Natural killer cell treated with Interleukin-12 subunit alpha and Interleukin-12 subunit beta and Interleukin-15 and Interleukin-18, amount 100 ng/mL, for 72 hours (primary cell): ENCODE measurements around the gene NOL3. TPM values are rescaled to one million over a fixed set of nuclear protein-coding genes. Genes with fewer than 3 reads are reported as not detected.

Experiments used
- ATAC-seq, 2 donors: fragments of 150-1000 bp; cut with Tn5 transposase in 1 of 2; sonication (Bioruptor Pico), chemical (Tn5 transposase) in 1 of 2; 2 replicates each; pipeline ENCODE4 v1.10.0; 2021
- DNase-seq: peaks from one replicate; pipeline ENCODE4 v3.0.0; 2022; ENCODE audit warnings: low spot score
- H3K27ac Mint-ChIP-seq, 2 donors: 1 replicate in 1 of 2; 2 replicates in 1 of 2; pipeline ENCODE4 v1.8.0; 2022; ENCODE audit warnings: mixed read lengths in 2 of 2, mild to moderate bottlenecking in 1 of 2, moderate library complexity in 1 of 2
- H3K27me3 Mint-ChIP-seq, 2 donors: 1 replicate in 1 of 2; 2 replicates in 1 of 2; pipeline ENCODE4 v1.8.0; 2022; ENCODE audit warnings: mixed read lengths in 2 of 2
- H3K36me3 Mint-ChIP-seq: one replicate; pipeline ENCODE4 v1.8.0; 2022; ENCODE audit warnings: mixed read lengths
- H3K4me1 Mint-ChIP-seq, 2 donors: 1 replicate in 1 of 2; 2 replicates in 1 of 2; pipeline ENCODE4 v1.8.0; 2022; ENCODE audit warnings: low read depth in 2 of 2, mixed read lengths in 2 of 2, mild to moderate bottlenecking in 1 of 2
- H3K4me3 Mint-ChIP-seq: one replicate; pipeline ENCODE4 v1.8.0; 2022; ENCODE audit warnings: mixed read lengths
- H3K9me3 Mint-ChIP-seq: 2 replicates; pipeline ENCODE4 v1.8.0; 2022; ENCODE audit warnings: mixed read lengths
- total RNA-seq, 2 donors: library from RNA; stranded (reverse); gene quantifications; one replicate each; pipeline ENCODE4 v1.2.3, GENCODE V29; 2022

The NOL3 gene
- total RNA-seq, 2 donors from 2014 or later: 10.5 to 20.1 TPM

- H3K4me1 Mint-ChIP-seq: peaks cover 27 to 40% of the 10 kb centered on the region in 2 donors
These were observed 11.4 kb upstream of the NOL3 start for GRCh38 chr16:67158637-67159600.

GRCh38 chr16:67161595-67162058 lies 8.7 kb upstream of the NOL3 start:
- no peaks in the 10 kb centered on the region for H3K9me3 Mint-ChIP-seq
- no peak overlapping the region for H3K27ac Mint-ChIP-seq
- peaks cover 27 to 45% of the 10 kb centered on the region in 2 donors for H3K4me1 Mint-ChIP-seq
- no peak for DNase-seq
- H3K36me3 Mint-ChIP-seq: no peaks in the 10 kb centered on the region
- H3K4me3 Mint-ChIP-seq: no peak overlapping the region
- H3K27me3 Mint-ChIP-seq: peaks cover 5 to 9% of the 10 kb centered on the region in 2 donors
- no peak for ATAC-seq

More at GRCh38 chr16:67158637-67159600, 11.4 kb upstream of the NOL3 start:
- peak; percentile 65 to 79 for ATAC-seq
- peaks cover 0 to 4% of the 10 kb centered on the region in 2 donors for H3K27me3 Mint-ChIP-seq
- H3K36me3 Mint-ChIP-seq: no peaks in the 10 kb centered on the region
- H3K4me3 Mint-ChIP-seq: peak overlapping the region; percentile 92
- peak; percentile 93 for DNase-seq
- H3K9me3 Mint-ChIP-seq: no peaks in the 10 kb centered on the region
- H3K27ac Mint-ChIP-seq: peak overlapping the region; percentile 98 to 99

GRCh38 chr16:67162506-67163163 lies 7.7 kb upstream of the NOL3 start:
- H3K9me3 Mint-ChIP-seq: no peaks in the 10 kb centered on the region
- H3K4me1 Mint-ChIP-seq: peaks cover 18 to 36% of the 10 kb centered on the region in 2 donors
- ATAC-seq: no peak
- DNase-seq: no peak
- no peak overlapping the region for H3K27ac Mint-ChIP-seq
- H3K27me3 Mint-ChIP-seq: peaks cover 9 to 12% of the 10 kb centered on the region in 2 donors
- no peak overlapping the region for H3K4me3 Mint-ChIP-seq
- no peaks in the 10 kb centered on the region for H3K36me3 Mint-ChIP-seq

DNA sequence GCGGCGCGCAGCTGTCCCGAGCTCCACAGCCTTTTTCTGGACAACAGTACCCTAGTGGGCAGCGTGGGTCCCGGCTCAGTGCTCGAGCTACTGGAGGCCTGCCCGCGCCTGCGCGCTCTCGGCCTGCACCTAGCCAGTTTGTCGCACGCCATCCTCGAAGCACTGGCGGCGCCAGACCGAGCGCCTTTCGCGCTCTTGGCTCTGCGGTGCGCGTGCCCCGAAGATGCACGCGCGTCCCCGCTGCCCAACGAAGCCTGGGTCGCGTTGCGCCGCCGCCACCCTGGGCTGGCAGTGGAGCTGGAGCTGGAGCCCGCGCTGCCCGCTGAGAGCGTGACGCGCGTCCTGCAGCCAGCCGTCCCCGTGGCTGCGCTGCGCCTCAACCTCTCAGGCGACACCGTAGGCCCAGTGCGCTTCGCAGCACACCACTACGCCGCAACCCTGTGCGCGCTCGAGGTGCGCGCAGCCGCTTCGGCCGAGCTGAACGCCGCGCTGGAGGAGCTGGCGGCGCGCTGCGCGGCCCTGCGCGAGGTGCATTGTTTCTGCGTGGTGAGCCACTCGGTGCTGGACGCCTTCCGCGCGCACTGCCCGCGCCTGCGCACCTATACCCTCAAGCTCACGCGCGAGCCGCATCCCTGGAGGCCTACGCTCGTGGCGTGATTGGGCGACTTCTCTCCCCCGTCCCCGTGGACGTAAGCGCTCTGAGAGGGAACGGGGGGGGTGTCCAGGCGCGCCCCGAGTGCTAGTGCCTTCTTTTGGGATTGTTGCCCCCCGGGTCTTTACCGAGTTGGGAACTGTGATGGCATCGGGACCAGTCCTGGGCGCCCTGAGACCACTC lies 7.0 kb upstream of the NOL3 start:
- Mint-ChIP-seq H3K4me3 (peak overlapping the region; percentile 44), H3K27me3 (peaks cover 14 to 15% of the 10 kb centered on the region in 2 donors), H3K9me3 (no peaks in the 10 kb centered on the region), H3K27ac (no peak overlapping the region), H3K4me1 (peaks cover 11 to 29% of the 10 kb centered on the region in 2 donors), H3K36me3 (no peaks in the 10 kb centered on the region)
- ATAC-seq (no peak), DNase-seq (no peak)

DNA sequence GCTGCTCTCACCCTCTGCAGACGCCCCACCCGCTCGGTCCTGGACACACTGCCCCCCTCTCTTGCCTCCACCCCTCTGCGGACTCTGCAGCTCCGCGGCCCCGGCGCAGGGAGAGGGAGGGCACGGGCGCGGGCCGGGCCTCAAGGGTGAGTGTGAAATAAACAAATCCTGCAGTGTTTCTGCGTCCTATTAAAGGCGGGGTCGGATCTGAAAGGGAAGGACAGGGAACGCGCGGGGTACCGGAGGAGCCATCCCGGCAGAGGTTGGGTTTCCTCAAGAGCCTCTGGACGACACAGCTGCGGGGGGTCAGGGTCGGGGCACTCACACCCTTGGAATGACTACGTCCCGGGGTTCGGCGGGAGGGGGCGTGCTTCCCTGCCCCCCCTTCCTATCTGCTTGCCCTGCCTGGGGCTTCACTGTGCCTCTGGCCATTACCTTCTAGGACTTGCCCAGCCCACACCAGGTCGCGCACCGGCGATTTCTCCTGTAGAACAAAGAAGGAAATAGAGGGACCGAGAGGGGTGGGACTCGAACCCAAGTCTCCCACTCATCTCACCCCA lies 6.3 kb upstream of the NOL3 start:
- DNase-seq (no peak), ATAC-seq (no peak)
- Mint-ChIP-seq H3K9me3 (no peaks in the 10 kb centered on the region), H3K4me3 (peak overlapping the region; percentile 44), H3K36me3 (no peaks in the 10 kb centered on the region), H3K4me1 (peaks cover 5 to 23% of the 10 kb centered on the region in 2 donors), H3K27me3 (peaks cover 16 to 18% of the 10 kb centered on the region in 2 donors), H3K27ac (no peak overlapping the region)

- DNase-seq: no peak
- Mint-ChIP-seq H3K36me3 (no peaks in the 10 kb centered on the region), H3K4me3 (peak within 1 kb of the TSS; percentile 44), H3K4me1 (peaks cover 5 to 24% of the 10 kb centered on the region in 2 donors), H3K27ac (no peak within 1 kb of the TSS), H3K27me3 (peaks cover 16 to 18% of the 10 kb centered on the region in 2 donors), H3K9me3 (no peaks in the 10 kb centered on the region)
- no peak for ATAC-seq
These were observed 5.7 kb upstream of the NOL3 start, which contains the start of gene HSF4 for GRCh38 chr16:67164599-67165061. HSF4 (plus strand) TSS chr16:67164745; CDS start chr16:67164812, 67 bp downstream.

DNA sequence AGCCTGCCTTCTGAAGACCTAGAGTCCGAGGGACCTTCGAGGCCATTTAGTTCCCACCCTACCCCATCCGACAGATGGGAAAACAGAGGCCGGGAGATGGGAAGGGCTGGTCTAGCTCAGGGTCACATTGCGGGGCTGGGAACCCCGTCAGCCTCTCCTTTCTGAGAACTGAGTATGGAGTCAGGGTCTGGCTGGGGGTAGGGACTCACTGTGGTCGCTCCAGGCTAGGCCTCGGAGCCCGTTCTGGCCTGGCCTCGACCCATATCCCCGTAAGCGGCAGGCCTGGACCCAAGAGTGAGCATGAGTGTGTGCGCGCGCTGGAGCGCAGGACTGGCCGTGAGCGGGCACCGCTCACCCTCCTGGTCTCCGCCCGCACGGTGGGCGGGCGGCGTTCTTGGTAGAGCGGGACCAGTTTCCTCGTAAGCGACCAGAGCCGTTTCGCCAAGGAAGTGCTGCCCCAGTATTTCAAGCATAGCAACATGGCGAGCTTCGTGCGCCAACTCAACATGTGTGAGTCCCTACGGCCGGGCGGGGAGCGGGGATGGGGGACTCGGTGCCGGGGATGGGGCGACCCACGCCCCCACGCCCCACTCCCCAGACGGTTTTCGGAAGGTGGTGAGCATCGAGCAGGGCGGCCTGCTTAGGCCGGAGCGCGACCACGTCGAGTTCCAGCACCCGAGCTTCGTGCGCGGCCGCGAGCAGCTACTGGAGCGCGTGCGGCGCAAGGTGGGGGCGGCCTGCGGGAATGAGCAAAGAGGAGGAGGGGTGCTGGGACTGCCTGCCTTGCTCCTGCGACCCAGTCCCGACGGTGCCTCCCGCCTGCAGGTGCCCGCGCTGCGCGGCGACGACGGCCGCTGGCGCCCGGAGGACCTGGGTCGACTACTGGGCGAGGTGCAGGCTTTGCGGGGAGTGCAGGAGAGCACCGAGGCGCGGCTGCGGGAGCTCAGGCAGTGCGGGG lies 4.9 kb upstream of the NOL3 start:
- Mint-ChIP-seq H3K36me3 (no peaks in the 10 kb centered on the region), H3K9me3 (no peaks in the 10 kb centered on the region), H3K4me1 (peaks cover 11 to 30% of the 10 kb centered on the region in 2 donors), H3K27ac (no peak overlapping the region), H3K4me3 (peak overlapping the region; percentile 32), H3K27me3 (peaks cover 19 to 24% of the 10 kb centered on the region in 2 donors)
- ATAC-seq (no peak), DNase-seq (no peak)

DNA sequence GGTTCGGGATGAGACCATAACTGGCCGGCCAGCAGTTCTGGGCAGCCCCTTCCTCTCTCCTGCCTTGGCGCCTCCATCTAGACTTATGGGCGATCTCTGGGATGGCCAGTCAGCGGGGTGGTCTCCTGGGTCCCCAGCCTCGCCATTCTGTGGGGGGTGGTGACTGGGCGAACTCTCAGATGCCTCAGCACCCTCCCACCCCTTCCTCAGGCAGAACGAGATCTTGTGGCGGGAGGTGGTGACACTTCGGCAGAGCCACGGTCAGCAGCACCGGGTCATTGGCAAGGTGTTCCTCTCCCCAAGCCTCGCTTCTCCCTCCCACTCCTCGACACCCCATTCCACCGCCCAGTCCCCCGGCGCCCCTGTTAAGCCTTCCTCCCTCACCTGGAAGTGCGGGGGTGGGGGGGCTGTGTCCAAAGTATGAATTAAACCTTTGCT lies 4.2 kb upstream of the NOL3 start:
- no peaks in the 10 kb centered on the region for H3K36me3 Mint-ChIP-seq
- DNase-seq (no peak), ATAC-seq (no peak)
- no peaks in the 10 kb centered on the region for H3K9me3 Mint-ChIP-seq
- no peak overlapping the region for H3K27ac Mint-ChIP-seq
- H3K27me3 Mint-ChIP-seq: peaks cover 21 to 28% of the 10 kb centered on the region in 2 donors
- H3K4me3 Mint-ChIP-seq: no peak overlapping the region
- H3K4me1 Mint-ChIP-seq: peaks cover 12 to 28% of the 10 kb centered on the region in 2 donors

DNA sequence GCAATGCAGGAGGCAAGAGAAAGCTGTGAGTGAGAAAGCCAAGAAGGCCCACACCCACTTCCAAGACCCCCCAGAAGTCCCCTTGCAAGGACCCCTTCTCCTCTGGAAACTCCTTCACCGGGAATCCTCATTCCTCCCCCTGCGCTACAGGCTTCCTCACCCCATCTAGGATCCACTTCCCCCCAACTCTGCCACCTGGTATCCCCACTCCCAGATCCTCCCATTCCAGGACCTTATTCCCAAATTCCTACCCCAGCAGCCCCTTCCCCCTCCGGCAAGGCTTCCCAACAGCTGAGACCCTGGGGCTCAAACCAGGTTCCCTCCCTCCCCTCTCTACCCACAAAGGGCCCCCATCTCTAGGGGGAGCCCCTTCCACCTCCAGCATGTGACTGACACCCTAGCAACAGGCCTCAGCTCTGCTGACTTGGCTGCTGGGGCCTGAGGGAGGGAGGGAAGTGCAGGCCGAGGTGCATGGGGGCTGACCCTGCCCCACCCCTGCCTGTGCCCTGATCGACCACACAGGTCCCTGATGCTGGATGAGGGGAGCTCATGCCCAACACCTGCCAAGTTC lies 3.7 kb upstream of the NOL3 start:
- Mint-ChIP-seq H3K9me3 (no peaks in the 10 kb centered on the region), H3K36me3 (no peaks in the 10 kb centered on the region), H3K27ac (no peak overlapping the region), H3K4me3 (no peak overlapping the region), H3K4me1 (peaks cover 16 to 32% of the 10 kb centered on the region in 2 donors), H3K27me3 (peaks cover 26 to 34% of the 10 kb centered on the region in 2 donors)
- ATAC-seq (no peak), DNase-seq (no peak)

DNA sequence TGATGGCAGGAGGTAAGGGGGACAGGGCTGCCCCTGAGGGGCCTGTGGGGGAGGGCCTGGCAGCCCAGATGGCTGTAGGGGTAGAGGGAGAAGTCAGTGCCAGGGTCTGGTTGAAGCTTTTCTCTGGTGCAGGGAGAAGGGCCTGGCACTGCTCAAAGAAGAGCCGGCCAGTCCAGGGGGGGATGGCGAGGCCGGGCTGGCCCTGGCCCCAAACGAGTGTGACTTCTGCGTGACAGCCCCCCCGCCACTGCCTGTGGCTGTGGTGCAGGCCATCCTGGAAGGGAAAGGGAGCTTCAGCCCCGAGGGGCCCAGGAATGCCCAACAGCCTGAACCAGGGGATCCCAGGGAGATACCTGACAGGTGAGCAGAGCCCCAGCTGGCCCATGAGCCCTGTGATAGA lies 2.8 kb upstream of the NOL3 start:
- ATAC-seq (no peak), DNase-seq (no peak)
- peaks cover 20 to 35% of the 10 kb centered on the region in 2 donors for H3K4me1 Mint-ChIP-seq
- H3K27me3 Mint-ChIP-seq: peaks cover 27 to 38% of the 10 kb centered on the region in 2 donors
- H3K27ac Mint-ChIP-seq: no peak overlapping the region
- no peaks in the 10 kb centered on the region for H3K9me3 Mint-ChIP-seq
- H3K36me3 Mint-ChIP-seq: no peaks in the 10 kb centered on the region
- H3K4me3 Mint-ChIP-seq: no peak overlapping the region

DNA sequence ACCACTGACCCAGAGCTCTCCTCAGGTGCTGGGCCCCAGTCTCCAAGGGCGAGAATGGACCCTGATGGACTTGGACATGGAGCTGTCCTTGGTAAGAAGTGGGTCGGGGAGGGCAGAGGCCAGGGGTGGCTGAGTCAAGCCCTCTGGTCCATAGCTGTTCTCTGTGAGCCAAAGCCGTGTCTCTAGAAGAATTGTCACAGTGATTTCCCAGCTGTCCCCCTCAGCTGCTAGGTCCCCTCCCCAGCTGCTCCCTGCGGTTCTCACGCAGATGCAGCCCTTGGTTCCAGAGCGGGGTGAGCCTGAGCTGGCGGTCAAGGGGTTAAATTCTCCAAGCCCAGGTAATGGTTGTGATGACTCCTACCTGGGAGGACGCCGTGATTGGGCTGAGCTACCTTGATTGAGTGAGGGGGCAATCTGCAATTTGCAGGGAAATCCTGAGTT lies 1.3 kb upstream of the NOL3 start:
- DNase-seq: no peak
- no peaks in the 10 kb centered on the region for H3K36me3 Mint-ChIP-seq
- no peak overlapping the region for H3K4me3 Mint-ChIP-seq
- H3K27me3 Mint-ChIP-seq: peaks cover 33 to 38% of the 10 kb centered on the region in 2 donors
- no peaks in the 10 kb centered on the region for H3K9me3 Mint-ChIP-seq
- peaks cover 32 to 46% of the 10 kb centered on the region in 2 donors for H3K4me1 Mint-ChIP-seq
- no peak for ATAC-seq
- no peak overlapping the region for H3K27ac Mint-ChIP-seq
